ENCODE data around the gene ZNF669.

Gene ZNF669

GRCh38 chr1:247115545-247115944 lies 11.4 kb upstream of the ZNF669 start:
- Mint-ChIP-seq H3K9me3 (no peaks in the 10 kb centered on the region), H3K4me3 (no peak overlapping the region)
- DNase-seq: no peak

DNA sequence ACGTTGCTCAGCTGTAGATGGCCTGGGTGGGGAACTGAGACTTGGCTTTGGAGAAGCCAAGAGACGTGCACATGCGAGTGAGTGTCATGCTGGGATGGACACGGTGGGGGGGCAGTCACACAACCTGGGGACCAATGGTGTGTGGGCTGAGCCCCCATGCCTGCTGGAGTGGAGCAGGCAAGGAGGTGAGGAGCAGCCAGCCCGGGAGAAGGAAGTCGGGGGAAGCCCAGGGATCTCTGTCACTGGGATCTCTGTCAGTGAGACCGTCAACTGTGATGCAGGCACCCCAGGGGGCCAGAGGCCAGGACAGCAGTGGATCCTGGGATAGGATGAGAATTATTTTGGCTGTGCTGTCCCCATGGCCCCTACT lies 11.0 kb upstream of the ZNF669 start:
- no peak overlapping the region for H3K4me3 Mint-ChIP-seq
- H3K27ac Mint-ChIP-seq: peak overlapping the region; percentile 29
- DNase-seq (no peak), ATAC-seq (no peak)
- H3K36me3 Mint-ChIP-seq (ENCODE audit: low read depth): no peaks in the 10 kb centered on the region
- no peaks in the 10 kb centered on the region for H3K9me3 Mint-ChIP-seq
- peaks cover 7% of the 10 kb centered on the region for H3K4me1 Mint-ChIP-seq
- H3K27me3 Mint-ChIP-seq: peaks cover 20% of the 10 kb centered on the region

More at GRCh38 chr1:247115545-247115944, 11.4 kb upstream of the ZNF669 start:
- no peak for ATAC-seq
- no peak overlapping the region for H3K27ac Mint-ChIP-seq
- H3K4me1 Mint-ChIP-seq: peaks cover 5% of the 10 kb centered on the region
- peaks cover 19% of the 10 kb centered on the region for H3K27me3 Mint-ChIP-seq
- H3K36me3 Mint-ChIP-seq (ENCODE audit: low read depth): no peaks in the 10 kb centered on the region

GRCh38 chr1:247114351-247115140 lies 10.4 kb upstream of the ZNF669 start:
- Mint-ChIP-seq H3K4me1 (peaks cover 10% of the 10 kb centered on the region), H3K36me3 (ENCODE audit: low read depth) (no peaks in the 10 kb centered on the region), H3K9me3 (peaks cover 4% of the 10 kb centered on the region), H3K27ac (no peak overlapping the region), H3K27me3 (peaks cover 25% of the 10 kb centered on the region), H3K4me3 (no peak overlapping the region)
- ATAC-seq (no peak), DNase-seq (no peak)

GRCh38 chr1:247113733-247114271 lies 9.6 kb upstream of the ZNF669 start:
- DNase-seq (no peak), ATAC-seq (no peak)
- H3K27me3 Mint-ChIP-seq: peaks cover 31% of the 10 kb centered on the region
- no peak overlapping the region for H3K27ac Mint-ChIP-seq
- no peaks in the 10 kb centered on the region for H3K36me3 Mint-ChIP-seq (ENCODE audit: low read depth)
- H3K9me3 Mint-ChIP-seq: peaks cover 4% of the 10 kb centered on the region
- H3K4me1 Mint-ChIP-seq: peaks cover 10% of the 10 kb centered on the region
- no peak overlapping the region for H3K4me3 Mint-ChIP-seq

DNA sequence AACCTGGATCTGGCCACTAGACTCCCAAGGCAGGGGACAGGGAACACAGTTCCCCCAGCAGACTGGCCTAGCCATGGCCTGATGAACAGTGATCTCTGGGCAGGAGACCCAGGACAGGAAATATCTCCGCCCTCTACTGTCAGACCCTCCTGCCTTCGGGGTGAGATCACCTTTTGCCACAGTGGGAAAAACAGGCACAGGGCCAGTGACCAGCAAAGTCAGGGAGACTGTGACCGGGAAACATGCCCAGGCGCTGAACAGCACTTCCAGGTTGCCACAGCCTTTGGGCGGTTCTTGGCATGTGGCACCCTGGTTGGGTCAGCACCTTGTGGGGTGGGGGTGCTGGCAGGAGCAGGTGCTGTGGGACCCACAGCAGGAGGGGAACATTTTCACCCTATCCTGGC lies 8.9 kb upstream of the ZNF669 start:
- no peaks in the 10 kb centered on the region for H3K36me3 Mint-ChIP-seq (ENCODE audit: low read depth)
- ATAC-seq: no peak
- no peak overlapping the region for H3K4me3 Mint-ChIP-seq
- H3K4me1 Mint-ChIP-seq: peaks cover 10% of the 10 kb centered on the region
- no peak overlapping the region for H3K27ac Mint-ChIP-seq
- DNase-seq: no peak
- H3K9me3 Mint-ChIP-seq: peaks cover 4% of the 10 kb centered on the region
- peaks cover 38% of the 10 kb centered on the region for H3K27me3 Mint-ChIP-seq

DNA sequence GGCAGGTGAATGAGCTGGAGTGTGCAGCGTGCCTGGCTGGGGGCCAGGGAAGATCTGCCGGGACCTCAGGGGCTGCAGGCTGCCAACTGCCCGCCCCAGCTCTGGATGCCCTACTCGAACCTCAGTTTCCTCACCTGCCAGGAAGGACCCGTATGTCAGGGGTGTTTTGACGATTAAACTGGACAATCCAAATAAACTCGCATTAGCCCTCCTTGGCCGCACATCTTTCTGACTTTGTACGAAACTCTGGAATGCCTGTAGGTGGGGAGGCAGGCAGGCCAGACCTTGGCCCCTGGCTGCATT lies 8.3 kb upstream of the ZNF669 start:
- no peak for ATAC-seq
- H3K36me3 Mint-ChIP-seq (ENCODE audit: low read depth): no peaks in the 10 kb centered on the region
- peaks cover 4% of the 10 kb centered on the region for H3K9me3 Mint-ChIP-seq
- H3K27me3 Mint-ChIP-seq: peaks cover 43% of the 10 kb centered on the region
- H3K27ac Mint-ChIP-seq: no peak overlapping the region
- H3K4me3 Mint-ChIP-seq: no peak overlapping the region
- H3K4me1 Mint-ChIP-seq: peaks cover 10% of the 10 kb centered on the region
- DNase-seq: no peak

DNA sequence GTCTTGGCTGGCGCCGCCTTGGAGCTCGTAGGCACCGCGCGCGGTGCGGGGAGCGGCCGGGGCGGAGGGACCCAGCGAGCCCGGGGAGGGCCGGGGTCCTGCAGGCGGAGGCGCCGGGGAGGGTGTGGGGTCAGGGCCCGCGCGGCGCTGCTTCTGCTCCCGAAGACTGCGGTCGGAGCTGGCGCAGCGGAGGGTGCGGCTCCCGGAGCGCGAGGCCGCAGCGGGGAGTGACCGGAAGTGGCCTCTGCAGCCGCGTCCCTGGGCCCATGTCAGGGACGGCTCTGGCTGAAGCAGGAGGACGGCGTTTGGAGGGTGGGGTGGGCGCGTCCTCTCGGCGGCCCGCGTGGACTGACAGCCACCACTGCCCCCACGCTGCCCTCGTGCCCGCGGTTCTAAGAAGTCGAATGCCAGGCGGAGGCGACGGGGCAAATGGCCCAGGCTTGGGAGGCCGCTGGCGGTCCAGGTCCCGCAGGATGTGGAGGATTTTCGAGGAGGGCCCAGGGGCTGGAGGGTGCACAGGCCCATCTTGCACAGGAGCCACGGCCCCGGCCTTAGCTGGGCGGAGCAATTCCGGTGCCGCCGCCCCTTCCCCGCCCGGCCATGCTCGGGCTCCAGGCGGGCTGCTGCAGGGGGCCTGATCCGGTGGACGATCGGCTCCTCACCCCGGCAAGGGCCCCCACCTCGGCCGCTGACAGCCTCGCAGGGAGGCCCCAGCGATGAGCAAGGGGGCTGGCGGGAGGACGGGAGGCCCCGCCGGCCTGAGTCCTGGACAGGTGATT lies 7.7 kb upstream of the ZNF669 start:
- peaks cover 4% of the 10 kb centered on the region for H3K9me3 Mint-ChIP-seq
- no peak overlapping the region for H3K4me3 Mint-ChIP-seq
- no peak overlapping the region for H3K27ac Mint-ChIP-seq
- H3K27me3 Mint-ChIP-seq: peaks cover 46% of the 10 kb centered on the region
- peaks cover 10% of the 10 kb centered on the region for H3K4me1 Mint-ChIP-seq
- no peaks in the 10 kb centered on the region for H3K36me3 Mint-ChIP-seq (ENCODE audit: low read depth)
- no peak for DNase-seq
- ATAC-seq: peak; percentile 14

- Mint-ChIP-seq H3K4me1 (peaks cover 10% of the 10 kb centered on the region), H3K9me3 (peaks cover 4% of the 10 kb centered on the region), H3K27me3 (peaks cover 46% of the 10 kb centered on the region), H3K4me3 (peak overlapping the region; percentile 77), H3K36me3 (ENCODE audit: low read depth) (no peaks in the 10 kb centered on the region), H3K27ac (no peak overlapping the region)
- ATAC-seq: peak; percentile 13
- no peak for DNase-seq
Observed at GRCh38 chr1:247111259-247111699, 7.1 kb upstream of the ZNF669 start.

- peak; percentile 25 for DNase-seq
- peak overlapping the region; percentile 24 for H3K27ac Mint-ChIP-seq
- peak overlapping the region; percentile 77 for H3K4me3 Mint-ChIP-seq
- H3K4me1 Mint-ChIP-seq: peaks cover 10% of the 10 kb centered on the region
- H3K9me3 Mint-ChIP-seq: peaks cover 4% of the 10 kb centered on the region
- no peaks in the 10 kb centered on the region for H3K36me3 Mint-ChIP-seq (ENCODE audit: low read depth)
- peaks cover 46% of the 10 kb centered on the region for H3K27me3 Mint-ChIP-seq
- ATAC-seq: peak; percentile 31
Observed at GRCh38 chr1:247110627-247111258, 6.6 kb upstream of the ZNF669 start.

DNA sequence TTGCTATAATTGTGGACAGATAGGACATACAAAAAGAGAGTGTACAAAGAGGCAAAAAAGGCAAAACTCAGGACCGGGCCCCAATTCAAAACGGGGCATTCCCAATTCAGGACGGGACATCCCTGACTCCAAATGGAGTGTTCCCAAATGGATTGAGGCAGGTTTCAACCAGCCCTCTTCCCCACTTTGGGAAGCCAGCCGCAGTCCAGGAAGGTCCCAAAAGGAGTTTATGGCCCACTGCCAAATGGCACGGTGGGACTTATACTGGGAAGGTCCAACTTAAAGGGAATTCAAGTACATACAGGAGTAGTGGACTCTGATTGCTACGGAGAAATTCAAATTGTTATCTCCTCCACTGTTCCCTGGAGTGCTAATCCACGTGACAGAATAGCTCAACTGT lies 3.5 kb upstream of the ZNF669 start:
- ATAC-seq (no peak), DNase-seq (no peak)
- peaks cover 15% of the 10 kb centered on the region for H3K9me3 Mint-ChIP-seq
- no peak overlapping the region for H3K4me3 Mint-ChIP-seq
- no peak overlapping the region for H3K27ac Mint-ChIP-seq
- peaks cover 43% of the 10 kb centered on the region for H3K27me3 Mint-ChIP-seq
- peaks cover 23% of the 10 kb centered on the region for H3K4me1 Mint-ChIP-seq
- peaks cover 10% of the 10 kb centered on the region for H3K36me3 Mint-ChIP-seq (ENCODE audit: low read depth)

DNA sequence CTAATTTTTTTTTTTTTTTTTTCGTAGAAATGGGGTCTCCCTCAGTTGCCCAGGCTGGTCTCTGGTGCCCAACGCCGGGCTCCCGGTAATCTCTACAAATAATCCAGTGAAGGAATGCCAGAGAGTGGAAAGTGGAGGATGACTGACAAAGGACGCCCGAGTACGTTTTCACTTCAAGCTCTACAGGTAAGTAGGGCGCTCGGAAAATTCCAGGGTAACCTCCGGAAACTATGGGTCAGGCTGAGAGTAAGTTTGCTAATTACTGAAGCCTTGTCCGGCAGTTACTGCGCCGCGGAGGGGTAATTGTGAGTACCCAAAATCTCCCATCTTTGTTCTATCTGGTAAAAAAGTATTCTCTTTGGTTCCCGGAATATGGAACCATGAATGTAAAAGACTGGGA lies 1.8 kb upstream of the ZNF669 start:
- ATAC-seq: no peak
- no peak overlapping the region for H3K27ac Mint-ChIP-seq
- H3K27me3 Mint-ChIP-seq: peaks cover 36% of the 10 kb centered on the region
- DNase-seq: no peak
- H3K9me3 Mint-ChIP-seq: peaks cover 29% of the 10 kb centered on the region
- H3K4me1 Mint-ChIP-seq: peaks cover 24% of the 10 kb centered on the region
- no peak overlapping the region for H3K4me3 Mint-ChIP-seq
- H3K36me3 Mint-ChIP-seq (ENCODE audit: low read depth): peaks cover 27% of the 10 kb centered on the region

DNA sequence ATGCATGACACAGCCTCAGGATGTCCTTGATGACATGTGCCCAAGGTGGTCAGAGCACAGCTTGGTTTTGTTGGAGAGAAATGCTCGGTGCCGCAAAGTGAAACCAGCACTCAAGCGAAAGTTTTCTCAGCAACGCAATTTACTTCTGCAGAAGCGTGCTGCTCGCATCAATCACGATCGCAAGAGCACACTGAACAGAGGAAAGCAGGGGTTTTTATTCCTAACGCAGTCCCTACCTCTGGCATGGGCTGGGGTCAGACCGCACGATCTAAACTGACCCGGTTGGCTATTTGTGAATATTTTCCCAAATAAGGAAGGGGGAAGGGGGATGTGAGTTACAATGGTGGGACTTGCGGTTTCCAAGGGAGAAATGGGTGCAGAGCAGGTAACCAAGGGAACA lies 809 bp upstream of the ZNF669 start:
- no peak overlapping the region for H3K27ac Mint-ChIP-seq
- no peak for ATAC-seq
- peaks cover 31% of the 10 kb centered on the region for H3K27me3 Mint-ChIP-seq
- peaks cover 37% of the 10 kb centered on the region for H3K36me3 Mint-ChIP-seq (ENCODE audit: low read depth)
- DNase-seq: no peak
- H3K4me3 Mint-ChIP-seq: no peak overlapping the region
- peaks cover 37% of the 10 kb centered on the region for H3K9me3 Mint-ChIP-seq
- H3K4me1 Mint-ChIP-seq: peaks cover 17% of the 10 kb centered on the region

GRCh38 chr1:247102381-247102780 lies 1.8 kb downstream of the ZNF669 start:
- H3K36me3 Mint-ChIP-seq (ENCODE audit: low read depth): peaks cover 59% of the 10 kb centered on the region
- ATAC-seq (no peak), DNase-seq (no peak)
- H3K9me3 Mint-ChIP-seq: peaks cover 46% of the 10 kb centered on the region
- peaks cover 15% of the 10 kb centered on the region for H3K4me1 Mint-ChIP-seq
- no peak overlapping the region for H3K27ac Mint-ChIP-seq
- H3K4me3 Mint-ChIP-seq: peak overlapping the region; percentile 40
- peaks cover 8% of the 10 kb centered on the region for H3K27me3 Mint-ChIP-seq

DNA sequence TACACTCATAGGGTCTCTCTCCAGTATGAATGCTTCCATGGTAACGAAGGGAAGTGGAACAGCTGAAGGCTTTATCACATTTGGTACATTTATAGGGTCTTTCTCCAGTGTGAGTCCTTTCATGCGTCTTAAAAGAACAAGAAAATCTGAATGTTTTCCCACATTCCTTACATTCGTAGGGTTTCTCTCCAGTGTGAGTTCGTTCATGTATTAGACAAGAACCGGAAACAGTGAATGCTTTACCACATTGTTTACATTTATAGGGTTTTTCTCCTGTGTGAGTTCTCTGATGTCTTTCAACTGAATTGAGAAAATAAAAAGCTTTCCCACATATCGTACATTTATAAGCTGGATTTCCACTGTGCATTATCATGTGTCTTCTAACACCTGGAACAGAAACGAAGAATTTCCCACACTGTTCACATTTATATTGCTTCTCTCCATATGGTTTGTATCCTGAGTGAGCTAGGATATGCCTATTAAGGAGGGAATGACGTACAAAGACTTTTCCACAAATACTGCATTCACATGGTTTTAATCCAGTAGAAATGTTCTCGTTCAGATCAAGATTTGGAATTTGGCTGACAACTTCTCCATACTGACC lies 3.4 kb downstream of the ZNF669 start:
- H3K9me3 Mint-ChIP-seq: peaks cover 62% of the 10 kb centered on the region

More for the DNA sequence above, 3.4 kb downstream of the ZNF669 start:
- Mint-ChIP-seq H3K27ac (no peak overlapping the region), H3K4me3 (no peak overlapping the region), H3K36me3 (ENCODE audit: low read depth) (peaks cover 75% of the 10 kb centered on the region), H3K4me1 (peaks cover 15% of the 10 kb centered on the region), H3K27me3 (peaks cover 6% of the 10 kb centered on the region)
- ATAC-seq (no peak), DNase-seq (no peak)
